ENCODE data around the gene MICALL1.

MICALL1 gene

DNA sequence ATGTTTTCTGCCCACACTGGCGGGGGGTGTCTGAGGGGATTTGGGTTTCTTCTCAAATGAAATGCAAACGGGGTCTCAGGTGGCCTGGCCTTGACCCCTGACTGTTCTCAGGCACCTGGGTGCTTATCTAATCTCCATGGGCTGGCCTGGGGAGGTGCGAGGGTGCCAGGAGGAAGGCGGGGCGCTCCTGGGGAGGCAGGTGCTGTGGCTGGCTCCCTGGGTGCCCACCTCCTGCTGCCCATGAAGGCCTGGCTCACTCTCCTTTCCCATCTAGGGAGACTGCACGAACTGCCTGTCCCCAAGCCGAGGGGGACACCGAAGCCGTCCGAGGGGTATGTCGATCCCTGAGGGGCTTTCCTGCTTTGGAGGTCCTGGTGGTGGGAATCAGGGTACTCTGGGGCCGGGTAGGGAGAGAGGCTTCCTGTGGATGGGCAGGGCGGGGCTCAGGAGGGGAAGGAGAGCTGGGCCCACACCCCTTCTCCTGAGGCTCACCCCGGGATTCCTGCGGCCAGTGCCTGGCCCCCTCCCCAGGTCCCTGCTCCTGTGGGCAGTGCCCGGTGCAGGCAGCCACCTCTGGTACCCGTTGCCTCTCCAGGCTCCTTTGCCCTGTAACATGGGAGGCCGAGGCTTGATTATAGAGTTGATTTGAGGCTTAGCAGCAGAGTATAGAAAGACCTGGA lies 18.4 kb downstream of the MICALL1 start:
- no peak for TF ChIP-seq TEAD4 (IDR thresholded peaks at IDR 0.05)
- no peak for TF ChIP-seq RAD21 (IDR thresholded peaks at IDR 0.05; ENCODE audit: low read depth)
- TF ChIP-seq, protein P1, sequence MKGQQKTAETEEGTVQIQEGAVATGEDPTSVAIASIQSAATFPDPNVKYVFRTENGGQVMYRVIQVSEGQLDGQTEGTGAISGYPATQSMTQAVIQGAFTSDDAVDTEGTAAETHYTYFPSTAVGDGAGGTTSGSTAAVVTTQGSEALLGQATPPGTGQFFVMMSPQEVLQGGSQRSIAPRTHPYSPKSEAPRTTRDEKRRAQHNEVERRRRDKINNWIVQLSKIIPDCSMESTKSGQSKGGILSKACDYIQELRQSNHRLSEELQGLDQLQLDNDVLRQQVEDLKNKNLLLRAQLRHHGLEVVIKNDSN (IDR thresholded peaks at IDR 0.05) = no peak
- TF ChIP-seq, protein P2, sequence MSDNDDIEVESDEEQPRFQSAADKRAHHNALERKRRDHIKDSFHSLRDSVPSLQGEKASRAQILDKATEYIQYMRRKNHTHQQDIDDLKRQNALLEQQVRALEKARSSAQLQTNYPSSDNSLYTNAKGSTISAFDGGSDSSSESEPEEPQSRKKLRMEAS (IDR thresholded peaks at IDR 0.05) = no peak
- no peak for TF ChIP-seq CEBPB (IDR thresholded peaks at IDR 0.05)
- TF ChIP-seq TCF12 (IDR thresholded peaks at IDR 0.05; ENCODE audit: low read depth) = no peak
- no peak for TF ChIP-seq EGR1 (IDR thresholded peaks at IDR 0.05)

DNA sequence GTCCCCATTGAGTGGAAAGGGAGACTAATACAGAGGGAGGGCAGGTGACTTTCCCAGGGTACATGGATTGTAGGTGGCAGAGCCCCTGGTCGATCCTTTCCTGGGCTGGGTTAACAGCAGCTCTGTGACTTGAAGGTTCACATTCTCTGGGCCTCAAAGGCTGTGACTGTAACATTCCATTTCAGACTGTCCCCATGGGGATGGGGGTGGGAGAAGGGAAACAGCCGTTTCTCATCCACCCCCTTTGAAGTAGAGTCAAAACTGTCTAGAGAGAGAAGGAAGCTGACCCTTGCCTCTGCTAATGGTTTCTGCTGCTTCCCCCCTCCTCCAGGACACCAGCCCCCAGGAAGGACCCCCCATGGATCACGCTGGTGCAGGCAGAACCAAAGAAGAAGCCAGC lies 19.2 kb downstream of the MICALL1 start:
- TF ChIP-seq TCF12 (IDR thresholded peaks at IDR 0.05; ENCODE audit: low read depth) (no peak), TEAD4 (IDR thresholded peaks at IDR 0.05) (no peak), RAD21 (IDR thresholded peaks at IDR 0.05; ENCODE audit: low read depth) (no peak), NFIC (IDR thresholded peaks at IDR 0.05) (no peak), CEBPB (IDR thresholded peaks at IDR 0.05) (no peak), EP300 (IDR thresholded peaks at IDR 0.05; ENCODE audit: borderline replicate concordance) (no peak), CREB1 (IDR thresholded peaks at IDR 0.05; ENCODE audit: low read depth) (no peak), TAF1 (IDR thresholded peaks at IDR 0.05; ENCODE audit: low read depth) (no peak), EGR1 (IDR thresholded peaks at IDR 0.05) (no peak), FOXM1 (IDR thresholded peaks at IDR 0.05; ENCODE audit: borderline replicate concordance, low read depth) (no peak), ZBTB7A (IDR thresholded peaks at IDR 0.05; ENCODE audit: low read depth) (no peak), YY1 (IDR thresholded peaks at IDR 0.05; ENCODE audit: low read depth) (no peak)
- TF ChIP-seq, protein P1 (IDR thresholded peaks at IDR 0.05) = no peak
- TF ChIP-seq, protein P3, sequence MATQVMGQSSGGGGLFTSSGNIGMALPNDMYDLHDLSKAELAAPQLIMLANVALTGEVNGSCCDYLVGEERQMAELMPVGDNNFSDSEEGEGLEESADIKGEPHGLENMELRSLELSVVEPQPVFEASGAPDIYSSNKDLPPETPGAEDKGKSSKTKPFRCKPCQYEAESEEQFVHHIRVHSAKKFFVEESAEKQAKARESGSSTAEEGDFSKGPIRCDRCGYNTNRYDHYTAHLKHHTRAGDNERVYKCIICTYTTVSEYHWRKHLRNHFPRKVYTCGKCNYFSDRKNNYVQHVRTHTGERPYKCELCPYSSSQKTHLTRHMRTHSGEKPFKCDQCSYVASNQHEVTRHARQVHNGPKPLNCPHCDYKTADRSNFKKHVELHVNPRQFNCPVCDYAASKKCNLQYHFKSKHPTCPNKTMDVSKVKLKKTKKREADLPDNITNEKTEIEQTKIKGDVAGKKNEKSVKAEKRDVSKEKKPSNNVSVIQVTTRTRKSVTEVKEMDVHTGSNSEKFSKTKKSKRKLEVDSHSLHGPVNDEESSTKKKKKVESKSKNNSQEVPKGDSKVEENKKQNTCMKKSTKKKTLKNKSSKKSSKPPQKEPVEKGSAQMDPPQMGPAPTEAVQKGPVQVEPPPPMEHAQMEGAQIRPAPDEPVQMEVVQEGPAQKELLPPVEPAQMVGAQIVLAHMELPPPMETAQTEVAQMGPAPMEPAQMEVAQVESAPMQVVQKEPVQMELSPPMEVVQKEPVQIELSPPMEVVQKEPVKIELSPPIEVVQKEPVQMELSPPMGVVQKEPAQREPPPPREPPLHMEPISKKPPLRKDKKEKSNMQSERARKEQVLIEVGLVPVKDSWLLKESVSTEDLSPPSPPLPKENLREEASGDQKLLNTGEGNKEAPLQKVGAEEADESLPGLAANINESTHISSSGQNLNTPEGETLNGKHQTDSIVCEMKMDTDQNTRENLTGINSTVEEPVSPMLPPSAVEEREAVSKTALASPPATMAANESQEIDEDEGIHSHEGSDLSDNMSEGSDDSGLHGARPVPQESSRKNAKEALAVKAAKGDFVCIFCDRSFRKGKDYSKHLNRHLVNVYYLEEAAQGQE (IDR thresholded peaks at IDR 0.05; ENCODE audit: low read depth) = no peak
- TF ChIP-seq, protein P2 (IDR thresholded peaks at IDR 0.05) = no peak

DNA sequence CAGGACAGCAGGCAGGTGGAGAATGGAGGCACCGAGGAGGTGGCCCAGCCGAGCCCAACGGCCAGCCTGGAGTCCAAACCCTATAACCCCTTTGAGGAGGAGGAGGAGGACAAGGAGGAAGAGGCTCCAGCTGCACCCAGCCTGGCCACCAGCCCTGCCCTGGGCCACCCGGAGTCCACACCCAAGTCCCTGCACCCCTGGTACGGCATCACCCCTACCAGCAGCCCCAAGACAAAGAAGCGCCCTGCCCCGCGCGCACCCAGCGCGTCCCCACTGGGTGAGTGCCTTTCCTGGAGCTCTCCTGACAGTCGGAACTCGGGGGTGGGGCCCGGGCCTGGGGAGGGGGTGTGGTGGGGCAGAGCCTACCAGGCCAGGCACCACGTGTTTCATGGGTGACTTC lies 19.7 kb downstream of the MICALL1 start:
- TF ChIP-seq CREB1 (IDR thresholded peaks at IDR 0.05; ENCODE audit: low read depth) = no peak
- TF ChIP-seq, protein P3 (IDR thresholded peaks at IDR 0.05; ENCODE audit: low read depth) = no peak
- no peak for TF ChIP-seq YY1 (IDR thresholded peaks at IDR 0.05; ENCODE audit: low read depth)
- no peak for TF ChIP-seq EP300 (IDR thresholded peaks at IDR 0.05; ENCODE audit: borderline replicate concordance)
- no peak for TF ChIP-seq NFIC (IDR thresholded peaks at IDR 0.05)
- TF ChIP-seq, protein P1 (IDR thresholded peaks at IDR 0.05) = no peak
- TF ChIP-seq CEBPB (IDR thresholded peaks at IDR 0.05) = no peak
- TF ChIP-seq TCF12 (IDR thresholded peaks at IDR 0.05; ENCODE audit: low read depth) = no peak
- TF ChIP-seq TEAD4 (IDR thresholded peaks at IDR 0.05) = no peak
- TF ChIP-seq TAF1 (IDR thresholded peaks at IDR 0.05; ENCODE audit: low read depth) = no peak
- no peak for TF ChIP-seq RAD21 (IDR thresholded peaks at IDR 0.05; ENCODE audit: low read depth)
- TF ChIP-seq FOXM1 (IDR thresholded peaks at IDR 0.05; ENCODE audit: borderline replicate concordance, low read depth) = no peak
- TF ChIP-seq EGR1 (IDR thresholded peaks at IDR 0.05) = no peak
- TF ChIP-seq ZBTB7A (IDR thresholded peaks at IDR 0.05; ENCODE audit: low read depth) = no peak
- TF ChIP-seq, protein P2 (IDR thresholded peaks at IDR 0.05) = no peak

DNA sequence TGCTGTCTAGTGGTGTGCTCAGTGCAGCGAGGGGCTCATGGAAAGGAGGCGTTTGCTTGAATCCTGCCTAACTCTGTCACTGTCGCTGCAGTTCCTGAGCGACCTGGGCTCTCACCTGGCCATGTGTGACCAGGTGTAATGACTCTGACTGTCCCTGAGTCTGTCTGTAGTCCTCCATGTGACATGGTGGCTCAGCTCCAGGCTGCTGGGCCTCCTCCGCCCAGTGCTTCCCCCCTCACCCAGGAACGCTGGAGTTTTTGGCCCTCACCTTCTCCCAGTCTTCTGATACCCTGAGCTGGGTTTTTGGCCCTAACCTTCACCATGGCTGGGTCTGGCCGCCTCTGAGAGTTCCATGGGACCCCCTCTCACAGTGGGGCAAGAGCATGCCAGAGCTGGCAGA lies 20.3 kb downstream of the MICALL1 start:
- no peak for TF ChIP-seq YY1 (IDR thresholded peaks at IDR 0.05; ENCODE audit: low read depth)
- no peak for TF ChIP-seq FOXM1 (IDR thresholded peaks at IDR 0.05; ENCODE audit: borderline replicate concordance, low read depth)
- TF ChIP-seq ZBTB7A (IDR thresholded peaks at IDR 0.05; ENCODE audit: low read depth) = no peak
- no peak for TF ChIP-seq NFIC (IDR thresholded peaks at IDR 0.05)
- no peak for TF ChIP-seq EP300 (IDR thresholded peaks at IDR 0.05; ENCODE audit: borderline replicate concordance)
- TF ChIP-seq TAF1 (IDR thresholded peaks at IDR 0.05; ENCODE audit: low read depth) = no peak
- TF ChIP-seq, protein P1 (IDR thresholded peaks at IDR 0.05) = no peak
- TF ChIP-seq TCF12 (IDR thresholded peaks at IDR 0.05; ENCODE audit: low read depth) = no peak
- TF ChIP-seq, protein P2 (IDR thresholded peaks at IDR 0.05) = no peak
- TF ChIP-seq CREB1 (IDR thresholded peaks at IDR 0.05; ENCODE audit: low read depth) = no peak
- TF ChIP-seq TEAD4 (IDR thresholded peaks at IDR 0.05) = no peak
- no peak for TF ChIP-seq RAD21 (IDR thresholded peaks at IDR 0.05; ENCODE audit: low read depth)
- TF ChIP-seq EGR1 (IDR thresholded peaks at IDR 0.05) = no peak
- TF ChIP-seq, protein P3 (IDR thresholded peaks at IDR 0.05; ENCODE audit: low read depth) = no peak
- TF ChIP-seq CEBPB (IDR thresholded peaks at IDR 0.05) = no peak
